Endothelial cell of umbilical vein (primary cell): ENCODE results near the gene SRRM4. TPM values are rescaled to one million over a fixed set of nuclear protein-coding genes. Genes with fewer than 3 reads are reported as not detected.

Source experiments
- BruUV-seq: library from RNA; stranded (reverse); fragments of 400-500 nt; replicated peaks from 2 replicates; lab custom pipeline; 2021; lab: Mats Ljungman, UMichigan
- CTCF ChIA-PET: fragments of 300-600, 350-600 bp; sonication (Branson Sonifier 250); formaldehyde crosslinking; loops from one replicate; lab custom pipeline; 2021; ENCODE audit warnings: antibody characterized with exemption, inconsistent platforms; lab: Charles Lee
- POLR2A ChIA-PET: fragments of 300-600, 350-600 bp; sonication (Branson Sonifier 250); formaldehyde crosslinking; loops from one replicate; lab custom pipeline; 2021; ENCODE audit warnings: antibody characterized with exemption, inconsistent platforms; lab: Charles Lee
- DNase-seq: peaks from one replicate; pipeline ENCODE4 v3.0.0-alpha.2; 2011; ENCODE audit warnings: low read depth, low spot score
- FAIRE-seq: peaks from 2 replicates; lab custom pipeline; 2011; peaks lifted over from hg19 to GRCh38; lab: Jason Lieb, UNC
- H2AFZ ChIP-seq: 2 replicates; pipeline ENCODE4 v1.6.0; 2012; ENCODE audit warnings: low read depth, low read length, control low read depth, inconsistent platforms
- H3K27ac ChIP-seq: 2 replicates; pipeline ENCODE4 v1.5.1; 2011; ENCODE audit warnings: low read depth, mild to moderate bottlenecking, control low read depth, low read length, moderate library complexity; ENCODE audit not compliant: insufficient read depth
- H3K27me3 ChIP-seq, 2 experiments: 2 replicates each; pipeline versions ENCODE4 v1.6.0 to v1.6.1; 2011; ENCODE audit warnings: low read length in 2 of 2, mixed read lengths in 1 of 2; ENCODE audit not compliant: control insufficient read depth in 2 of 2, insufficient read depth in 2 of 2
- H3K36me3 ChIP-seq, 2 experiments: 2 replicates in 1 of 2; 3 replicates in 1 of 2; pipeline ENCODE4 v1.5.1; 2011; ENCODE audit warnings: low read length in 2 of 2, mild to moderate bottlenecking in 1 of 2, moderate library complexity in 1 of 2; ENCODE audit not compliant: control insufficient read depth in 2 of 2, insufficient read depth in 2 of 2; ENCODE audit errors: extremely low read depth in 1 of 2
- H3K4me1 ChIP-seq: 3 replicates; pipeline ENCODE4 v1.5.1; 2011; ENCODE audit warnings: mild to moderate bottlenecking, low read length; ENCODE audit not compliant: control insufficient read depth, insufficient read depth; ENCODE audit errors: extremely low read depth
- H3K4me2 ChIP-seq: 2 replicates; pipeline ENCODE4 v1.6.1; 2011; ENCODE audit warnings: low read length, control low read depth, mixed read lengths; ENCODE audit not compliant: insufficient read depth
- H3K4me3 ChIP-seq, 3 experiments: fragments of 200-600 bp in 1 of 3; sonication (generic), shearing (Covaris generic) in 1 of 3; replicated peaks in 1 of 3; 2 replicates each; pipeline ENCODE4 v1.5.1; 2011 to 2016; ENCODE audit warnings: control low read depth in 3 of 3, low read length in 3 of 3, mild to moderate bottlenecking in 2 of 3, inconsistent platforms in 1 of 3, low read depth in 1 of 3, moderate library complexity in 1 of 3; ENCODE audit not compliant: insufficient read depth in 1 of 3
- H3K79me2 ChIP-seq: 2 replicates; pipeline ENCODE4 v1.6.0; 2012; ENCODE audit warnings: low read length, inconsistent platforms; ENCODE audit not compliant: control insufficient read depth, insufficient read depth
- H3K9ac ChIP-seq: replicated peaks from 2 replicates; pipeline ENCODE3; 2011; ENCODE audit warnings: low read length, control low read depth; ENCODE audit not compliant: insufficient read depth; ENCODE audit errors: extremely low read depth
- H3K9me1 ChIP-seq: replicated peaks from 3 replicates; pipeline ENCODE4 v1.6.0; 2011; ENCODE audit warnings: mild to moderate bottlenecking, low read length; ENCODE audit not compliant: control insufficient read depth, insufficient read depth; ENCODE audit errors: extremely low read depth
- H3K9me3 ChIP-seq: replicated peaks from 2 replicates; pipeline ENCODE4 v1.5.1; 2012; ENCODE audit warnings: low read length, inconsistent platforms; ENCODE audit not compliant: control insufficient read depth, insufficient read depth
- H4K20me1 ChIP-seq: replicated peaks from 2 replicates; pipeline ENCODE3; 2011; ENCODE audit warnings: mild to moderate bottlenecking, low read length; ENCODE audit not compliant: control insufficient read depth, insufficient read depth; ENCODE audit errors: extremely low read depth
- EZH2 ChIP-seq: IDR thresholded peaks from 2 replicates; pipeline ENCODE4 v1.6.1; 2012; ENCODE audit warnings: borderline replicate concordance, low read depth, mild to moderate bottlenecking, moderate library complexity, low read length, inconsistent platforms; ENCODE audit not compliant: severe bottlenecking
- FOS ChIP-seq: IDR thresholded peaks from 2 replicates; pipeline ENCODE4 v1.6.1; 2011; ENCODE audit warnings: mild to moderate bottlenecking, low read length, moderate library complexity, borderline replicate concordance; ENCODE audit not compliant: insufficient read depth
- GATA2 ChIP-seq: IDR thresholded peaks from 2 replicates; pipeline ENCODE4 v1.7.0; 2011; ENCODE audit warnings: low read depth, mild to moderate bottlenecking, moderate library complexity, mixed read lengths, low read length; ENCODE audit not compliant: insufficient read length, insufficient read depth
- JUN ChIP-seq: IDR thresholded peaks from 2 replicates; pipeline ENCODE4 v1.6.1; 2011; ENCODE audit warnings: borderline replicate concordance, low read depth; ENCODE audit not compliant: insufficient read length, insufficient read depth
- MYC ChIP-seq: IDR thresholded peaks from one replicate; pipeline ENCODE4 v1.6.1; 2011; ENCODE audit warnings: mild to moderate bottlenecking, low read depth, low read length
- POLR2A ChIP-seq: IDR thresholded peaks from 2 replicates; pipeline ENCODE4 v1.6.1; 2012; ENCODE audit warnings: low read depth, mild to moderate bottlenecking, control low read depth, low read length
- POLR2AphosphoS5 ChIP-seq: IDR thresholded peaks from 2 replicates; pipeline ENCODE4 v1.6.1; 2012; ENCODE audit warnings: low read depth, mild to moderate bottlenecking, control low read depth, low read length, moderate library complexity; ENCODE audit not compliant: insufficient read depth
- dilution Hi-C: fragments of 300-500 bp; cut with MboI; formaldehyde crosslinking; loops from one replicate; pipeline ENCODE4 v1.15.0; 2019; ENCODE audit warnings: low sequenced_read_pairs; ENCODE audit not compliant: extremely low pct_ligation_motif_present
- intact Hi-C: fragments of 100-400 bp; cut with micrococcal nuclease; formaldehyde crosslinking; loops from one replicate; pipeline ENCODE4 v1.10.0; 2022
- polyA plus RNA-seq, 4 experiments: library from polyadenylated mRNA; depleted of rRNA in 3 of 4; stranded (reverse) in 3 of 4; unstranded in 1 of 4; fragments of >200 nt; gene quantifications; 2 replicates each; pipeline versions ENCODE4 v1.2.1 to v1.2.3, GENCODE V29; 2011 to 2012; ENCODE audit warnings: missing spikeins in 1 of 4
- total RNA-seq: library from RNA; stranded (reverse); gene quantifications from 2 replicates; pipeline ENCODE4 v1.2.3, GENCODE V29; 2021
- TF ChIP-seq, protein P1 (sequence below), 2 donors: IDR thresholded peaks; 1 replicate in 1 of 2; 2 replicates in 1 of 2; pipeline ENCODE4 v1.5.1; 2011; ENCODE audit warnings: low read length in 2 of 2, mild to moderate bottlenecking in 2 of 2, moderate library complexity in 2 of 2, control low read depth in 1 of 2, inconsistent platforms in 1 of 2, low read depth in 1 of 2; ENCODE audit not compliant: insufficient read depth in 1 of 2; ENCODE audit errors: extremely low read depth in 1 of 2
- TF ChIP-seq, protein P2 (sequence below): IDR thresholded peaks from 2 replicates; pipeline ENCODE4 v1.6.1; 2011; ENCODE audit not compliant: insufficient read depth, insufficient read length

The SRRM4 gene
- total and polyA plus RNA-seq, 2 donors (not counting 3 experiments of a cell fraction or from before 2014, with no cell fraction given), result not detected

DNA sequence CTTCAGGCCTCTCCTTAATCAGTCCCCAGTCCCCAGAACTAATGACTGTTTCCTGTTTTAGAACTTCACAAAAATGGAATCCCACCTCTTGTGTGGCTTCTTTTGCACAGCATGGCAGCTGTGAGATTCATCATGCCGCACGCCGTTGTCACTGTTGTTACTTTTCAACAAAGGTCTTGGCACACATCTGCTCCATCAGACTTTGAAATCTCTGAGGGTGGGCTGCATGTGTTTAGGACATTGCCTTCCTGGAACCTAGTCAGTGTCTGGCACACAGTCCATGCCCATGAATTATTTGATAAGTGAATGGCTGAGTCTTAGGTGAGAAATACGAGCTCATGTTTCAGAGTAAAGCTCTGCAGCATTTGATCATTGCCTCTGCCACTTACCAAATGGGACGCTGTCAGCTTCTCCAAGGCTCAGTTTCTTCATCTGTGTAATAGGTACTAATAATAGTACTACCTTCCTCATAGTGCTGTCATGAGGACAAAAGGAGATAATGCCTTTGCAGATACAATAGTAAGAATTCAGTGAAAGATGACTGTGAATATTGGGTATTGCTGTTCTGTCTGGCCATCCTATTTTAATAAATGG, 90.4 kb downstream of the SRRM4 start:
- H3K4me1 ChIP-seq, result no peaks in the 10 kb centered on the region
- FAIRE-seq (no peak), DNase-seq (no peak)
- H3K79me2 ChIP-seq, result no peaks in the 10 kb centered on the region
- no peak overlapping the region for H2AFZ ChIP-seq
- BruUV-seq, result no TSS peak
- peaks cover 5% of the 10 kb centered on the region for H3K9me3 ChIP-seq
- CTCF ChIA-PET, result interaction anchor here (0.6 kb wide), 1 partner anchor 1815 kb away, joined by 3 read pairs; no protein-coding TSS in a partner anchor
- no peak overlapping the region for H3K4me3 ChIP-seq
- H3K36me3 ChIP-seq, result no peaks in the 10 kb centered on the region
- H3K27me3 ChIP-seq, result no peaks in the 10 kb centered on the region
- dilution Hi-C loops, result no loop called here
- no peak overlapping the region for H3K9ac ChIP-seq
- POLR2A ChIA-PET, result no interaction called here
- no peak for TF ChIP-seq POLR2AphosphoS5
- intact Hi-C loops, result no loop called here
- H3K27ac ChIP-seq, result no peak overlapping the region
- H3K9me1 ChIP-seq, result no peaks in the 10 kb centered on the region
- H3K4me2 ChIP-seq, result no peak overlapping the region
- no peaks in the 10 kb centered on the region for H4K20me1 ChIP-seq

DNA sequence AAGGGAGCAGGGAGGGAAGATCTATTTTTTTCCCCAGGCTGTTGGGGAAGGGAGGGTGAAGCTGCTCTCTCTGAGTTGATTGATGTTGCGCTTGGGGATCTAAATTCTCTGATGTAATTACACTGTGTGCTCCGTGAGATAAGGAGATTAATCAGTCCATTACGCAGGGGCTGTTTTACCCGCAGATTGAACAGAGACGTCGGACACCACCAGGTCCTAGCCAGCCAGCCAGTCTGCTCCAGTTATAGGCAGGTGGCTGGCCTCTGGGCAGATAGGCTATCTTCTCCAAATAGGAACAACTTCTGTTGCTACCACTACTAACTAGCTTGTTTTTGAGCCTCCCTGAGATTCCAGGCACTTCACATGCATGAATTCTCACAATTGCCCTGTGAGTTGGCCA, 91.1 kb downstream of the SRRM4 start:
- H3K4me1 ChIP-seq, result no peaks in the 10 kb centered on the region
- H4K20me1 ChIP-seq, result no peaks in the 10 kb centered on the region
- no peaks in the 10 kb centered on the region for H3K79me2 ChIP-seq
- intact Hi-C loops (no loop called here), dilution Hi-C loops (no loop called here)
- DNase-seq (no peak), FAIRE-seq (no peak)
- no peaks in the 10 kb centered on the region for H3K27me3 ChIP-seq
- no peak overlapping the region for H3K4me2 ChIP-seq
- H3K4me3 ChIP-seq, result no peak overlapping the region
- H2AFZ ChIP-seq, result no peak overlapping the region
- H3K9ac ChIP-seq, result no peak overlapping the region
- H3K9me1 ChIP-seq, result no peaks in the 10 kb centered on the region
- H3K27ac ChIP-seq, result no peak overlapping the region
- no peaks in the 10 kb centered on the region for H3K36me3 ChIP-seq
- POLR2A ChIA-PET, result no interaction called here
- TF ChIP-seq, protein P1, sequence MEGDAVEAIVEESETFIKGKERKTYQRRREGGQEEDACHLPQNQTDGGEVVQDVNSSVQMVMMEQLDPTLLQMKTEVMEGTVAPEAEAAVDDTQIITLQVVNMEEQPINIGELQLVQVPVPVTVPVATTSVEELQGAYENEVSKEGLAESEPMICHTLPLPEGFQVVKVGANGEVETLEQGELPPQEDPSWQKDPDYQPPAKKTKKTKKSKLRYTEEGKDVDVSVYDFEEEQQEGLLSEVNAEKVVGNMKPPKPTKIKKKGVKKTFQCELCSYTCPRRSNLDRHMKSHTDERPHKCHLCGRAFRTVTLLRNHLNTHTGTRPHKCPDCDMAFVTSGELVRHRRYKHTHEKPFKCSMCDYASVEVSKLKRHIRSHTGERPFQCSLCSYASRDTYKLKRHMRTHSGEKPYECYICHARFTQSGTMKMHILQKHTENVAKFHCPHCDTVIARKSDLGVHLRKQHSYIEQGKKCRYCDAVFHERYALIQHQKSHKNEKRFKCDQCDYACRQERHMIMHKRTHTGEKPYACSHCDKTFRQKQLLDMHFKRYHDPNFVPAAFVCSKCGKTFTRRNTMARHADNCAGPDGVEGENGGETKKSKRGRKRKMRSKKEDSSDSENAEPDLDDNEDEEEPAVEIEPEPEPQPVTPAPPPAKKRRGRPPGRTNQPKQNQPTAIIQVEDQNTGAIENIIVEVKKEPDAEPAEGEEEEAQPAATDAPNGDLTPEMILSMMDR (IDR thresholded peaks at IDR 0.05; ENCODE audit: extremely low read depth in 1 of 2, insufficient read depth in 1 of 2, low read depth in 1 of 2, low read length in 2 of 2), result no peak
- TF ChIP-seq POLR2A (no peak), EZH2 (no peak), JUN (no peak), FOS (no peak), MYC (no peak), POLR2AphosphoS5 (no peak), GATA2 (no peak)
- TF ChIP-seq, protein P2, sequence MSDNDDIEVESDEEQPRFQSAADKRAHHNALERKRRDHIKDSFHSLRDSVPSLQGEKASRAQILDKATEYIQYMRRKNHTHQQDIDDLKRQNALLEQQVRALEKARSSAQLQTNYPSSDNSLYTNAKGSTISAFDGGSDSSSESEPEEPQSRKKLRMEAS, result no peak
- CTCF ChIA-PET, result no interaction called here
- peaks cover 5% of the 10 kb centered on the region for H3K9me3 ChIP-seq
- BruUV-seq, result no TSS peak
